HG02884 (cell line): ENCODE measurements around the gene GOLGA6L2.

Experiments used
- ATAC-seq: cut with Tn5 transposase; IDR thresholded peaks from one replicate; pipeline ENCODE4 v1.9.1; 2021; ENCODE audit warnings: mild to moderate bottlenecking, moderate library complexity; ENCODE audit not compliant: unreplicated experiment

GOLGA6L2 gene

GRCh38 chr15:23395030-23395692, 51.9 kb downstream of the GOLGA6L2 start:
- no peak for ATAC-seq
